Measurements from ENCODE around the gene SLAIN1.

- TF ChIP-seq, protein P1, sequence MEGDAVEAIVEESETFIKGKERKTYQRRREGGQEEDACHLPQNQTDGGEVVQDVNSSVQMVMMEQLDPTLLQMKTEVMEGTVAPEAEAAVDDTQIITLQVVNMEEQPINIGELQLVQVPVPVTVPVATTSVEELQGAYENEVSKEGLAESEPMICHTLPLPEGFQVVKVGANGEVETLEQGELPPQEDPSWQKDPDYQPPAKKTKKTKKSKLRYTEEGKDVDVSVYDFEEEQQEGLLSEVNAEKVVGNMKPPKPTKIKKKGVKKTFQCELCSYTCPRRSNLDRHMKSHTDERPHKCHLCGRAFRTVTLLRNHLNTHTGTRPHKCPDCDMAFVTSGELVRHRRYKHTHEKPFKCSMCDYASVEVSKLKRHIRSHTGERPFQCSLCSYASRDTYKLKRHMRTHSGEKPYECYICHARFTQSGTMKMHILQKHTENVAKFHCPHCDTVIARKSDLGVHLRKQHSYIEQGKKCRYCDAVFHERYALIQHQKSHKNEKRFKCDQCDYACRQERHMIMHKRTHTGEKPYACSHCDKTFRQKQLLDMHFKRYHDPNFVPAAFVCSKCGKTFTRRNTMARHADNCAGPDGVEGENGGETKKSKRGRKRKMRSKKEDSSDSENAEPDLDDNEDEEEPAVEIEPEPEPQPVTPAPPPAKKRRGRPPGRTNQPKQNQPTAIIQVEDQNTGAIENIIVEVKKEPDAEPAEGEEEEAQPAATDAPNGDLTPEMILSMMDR (conservative IDR thresholded peaks at IDR 0.05; ENCODE audit: low read depth, low read length), result no peak
- no peak for TF ChIP-seq EZH2 (IDR thresholded peaks at IDR 0.05; ENCODE audit: borderline replicate concordance, low read depth, low read length, poor library complexity, severe bottlenecking)
Observed at GRCh38 chr13:77741597-77741972, 44.1 kb downstream of the SLAIN1 start.

All from A673 (cell line).